PFSK-1 (cell line): ENCODE results near the gene PTH.

Source experiments
- FOXP2 ChIP-seq: optimal IDR thresholded peaks from 2 replicates; pipeline ENCODE3; 2011; ENCODE audit warnings: borderline replicate concordance, control low read depth, inconsistent platforms; ENCODE audit not compliant: insufficient read depth; ENCODE audit errors: extremely low read length, extremely low read depth
- POLR2AphosphoS5 ChIP-seq: IDR thresholded peaks from 2 replicates; pipeline ENCODE4 v1.6.1; 2012; ENCODE audit warnings: low read depth, mild to moderate bottlenecking, control low read depth, low read length, moderate library complexity
- REST ChIP-seq, 2 experiments: IDR thresholded peaks; 2 replicates each; pipeline versions ENCODE4 v1.6.1 to v1.8.0; 2011 to 2012; ENCODE audit warnings: low read depth in 2 of 2, low read length in 2 of 2, control low read depth in 1 of 2, inconsistent platforms in 1 of 2, mild to moderate bottlenecking in 1 of 2, moderate library complexity in 1 of 2; ENCODE audit not compliant: insufficient read depth in 1 of 2
- SIN3A ChIP-seq: IDR thresholded peaks from 2 replicates; pipeline ENCODE4 v1.6.1; 2012; ENCODE audit warnings: mild to moderate bottlenecking, low read length, moderate library complexity, borderline replicate concordance; ENCODE audit not compliant: insufficient read depth
- TAF1 ChIP-seq: IDR thresholded peaks from 2 replicates; pipeline ENCODE4 v1.6.1; 2012; ENCODE audit warnings: low read length, control low read depth, borderline replicate concordance; ENCODE audit not compliant: insufficient read depth

The PTH gene

GRCh38 chr11:13503393-13503792 is 7.6 kb upstream of the PTH start:
- TF ChIP-seq POLR2AphosphoS5: no peak
- TF ChIP-seq TAF1: no peak
- no peak for TF ChIP-seq SIN3A
- TF ChIP-seq REST (IDR thresholded peaks at IDR 0.05; ENCODE audit: insufficient read depth in 1 of 2, low read depth in 2 of 2, low read length in 2 of 2): no peak
- TF ChIP-seq FOXP2: no peak

- TF ChIP-seq REST (IDR thresholded peaks at IDR 0.05; ENCODE audit: insufficient read depth in 1 of 2, low read depth in 2 of 2, low read length in 2 of 2) (no peak), POLR2AphosphoS5 (no peak), SIN3A (no peak), TAF1 (no peak), FOXP2 (no peak)
Measured at GRCh38 chr11:13502492-13502891, 6.7 kb upstream of the PTH start.

GRCh38 chr11:13494051-13494450 is 1.7 kb downstream of the PTH start:
- TF ChIP-seq SIN3A (no peak), FOXP2 (no peak), REST (IDR thresholded peaks at IDR 0.05; ENCODE audit: insufficient read depth in 1 of 2, low read depth in 2 of 2, low read length in 2 of 2) (no peak), POLR2AphosphoS5 (no peak), TAF1 (no peak)

DNA sequence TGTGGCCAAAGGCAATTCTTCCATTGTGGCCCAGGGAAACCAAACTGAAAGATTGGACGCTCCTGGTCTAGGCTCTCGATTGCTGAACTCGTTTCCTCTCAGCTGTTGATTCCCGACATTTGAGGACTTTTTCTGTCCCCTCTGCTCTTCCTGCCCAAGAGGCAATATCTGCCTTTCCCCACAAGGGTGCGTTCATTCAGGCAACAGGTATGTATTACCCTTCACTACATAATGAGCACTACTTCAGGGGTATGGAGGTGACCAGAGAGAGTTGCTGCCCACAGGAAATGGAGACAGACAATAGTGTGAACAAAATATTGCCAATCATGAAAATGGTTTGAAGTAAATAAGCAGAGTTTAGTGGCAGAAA is 8.2 kb downstream of the PTH start:
- TF ChIP-seq FOXP2 (no peak), REST (IDR thresholded peaks at IDR 0.05; ENCODE audit: insufficient read depth in 1 of 2, low read depth in 2 of 2, low read length in 2 of 2) (no peak), POLR2AphosphoS5 (no peak), TAF1 (no peak), SIN3A (no peak)

- no peak for TF ChIP-seq POLR2AphosphoS5
- TF ChIP-seq FOXP2: no peak
- TF ChIP-seq SIN3A: no peak
- no peak for TF ChIP-seq REST (IDR thresholded peaks at IDR 0.05; ENCODE audit: insufficient read depth in 1 of 2, low read depth in 2 of 2, low read length in 2 of 2)
- TF ChIP-seq TAF1: no peak
Measured at GRCh38 chr11:13486926-13487660, 8.7 kb downstream of the PTH start.
